SW 1271 (cell line): Measurements from ENCODE around the gene LRRC18.

Source experiments
- DNase-seq, 2 experiments: peaks; one replicate each; lab custom pipeline; 2025; lab: John Stamatoyannopoulos, UW

The LRRC18 gene

GRCh38 chr10:48946332-48946731 lies 6.7 kb upstream of the LRRC18 start:
- DNase-seq, result no peak

GRCh38 chr10:48945441-48946130 lies 5.9 kb upstream of the LRRC18 start:
- DNase-seq, result no peak

- no peak for DNase-seq
Measured at GRCh38 chr10:48944171-48944570, 4.5 kb upstream of the LRRC18 start.

GRCh38 chr10:48943096-48943495 lies 3.5 kb upstream of the LRRC18 start:
- DNase-seq, result no peak

GRCh38 chr10:48941427-48942075 lies 1.9 kb upstream of the LRRC18 start:
- no peak for DNase-seq

- DNase-seq, result no peak
Measured at GRCh38 chr10:48940958-48941357, 1.3 kb upstream of the LRRC18 start.

GRCh38 chr10:48940372-48940771 lies 732 bp upstream of the LRRC18 start:
- DNase-seq, result no peak

- DNase-seq, result no peak
Measured at GRCh38 chr10:48938990-48939536, 577 bp downstream of the LRRC18 start.

- DNase-seq, result no peak
Measured at GRCh38 chr10:48938281-48938680, 1.4 kb downstream of the LRRC18 start.

GRCh38 chr10:48937796-48938195 lies 1.8 kb downstream of the LRRC18 start:
- DNase-seq, result no peak

- no peak for DNase-seq
Measured at GRCh38 chr10:48935577-48935976, 4.1 kb downstream of the LRRC18 start.

GRCh38 chr10:48934672-48935501 lies 4.8 kb downstream of the LRRC18 start:
- DNase-seq, result no peak

GRCh38 chr10:48932831-48933664 lies 6.6 kb downstream of the LRRC18 start:
- no peak for DNase-seq

GRCh38 chr10:48931188-48931587 lies 8.5 kb downstream of the LRRC18 start:
- no peak for DNase-seq

- DNase-seq, result no peak
Measured at GRCh38 chr10:48929413-48929990, 10.1 kb downstream of the LRRC18 start.

- no peak for DNase-seq
Measured at GRCh38 chr10:48926764-48927540, 12.7 kb downstream of the LRRC18 start.

GRCh38 chr10:48926255-48926654 lies 13.4 kb downstream of the LRRC18 start:
- DNase-seq, result no peak

- DNase-seq, result no peak
Measured at GRCh38 chr10:48924988-48925387, 14.7 kb downstream of the LRRC18 start.

- no peak for DNase-seq
Measured at GRCh38 chr10:48923748-48924147, 15.9 kb downstream of the LRRC18 start.

GRCh38 chr10:48913674-48914073 lies 26.0 kb downstream of the LRRC18 start:
- DNase-seq, result no peak

GRCh38 chr10:48910548-48910947 lies 29.1 kb downstream of the LRRC18 start:
- DNase-seq, result no peak
